ENCODE measurements around the gene HECTD4. TPM values are rescaled to one million over a fixed set of nuclear protein-coding genes. Genes with fewer than 3 reads are reported as not detected.
"Not testable (repeated sequence)": the region's sequence is repeated elsewhere in the genome, so short reads cannot be mapped to it uniquely, and the experiment has no call there.

The HECTD4 gene
- total and polyA plus RNA-seq, 4 experiments from 2014 or later, result 0.75 to 61.3 (median 29.3) TPM

DNA sequence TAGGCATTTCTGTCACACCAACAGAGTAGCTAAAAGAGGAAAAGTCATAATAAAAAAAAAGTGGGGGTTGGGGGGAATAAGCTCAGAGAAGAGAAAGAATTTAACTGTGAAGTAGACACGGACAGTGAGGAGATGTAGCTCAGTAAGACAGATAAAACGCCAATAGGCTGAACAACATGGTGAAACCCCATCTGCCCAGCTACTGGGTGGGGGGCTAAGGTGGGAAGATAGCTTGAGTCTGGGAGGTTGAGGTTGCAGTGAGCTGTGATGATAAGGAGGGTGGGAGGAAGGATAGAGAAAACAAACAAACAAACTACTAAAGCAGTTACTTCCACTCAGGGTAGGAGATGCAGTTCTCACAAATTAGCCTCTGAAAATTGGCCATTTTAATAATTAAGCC, 25.0 kb downstream of the HECTD4 start:
- CTCF ChIA-PET (ENCODE audit: partially characterized antibody), result interaction anchor here (1.0 kb wide), 1 partner anchor 29 kb away, joined by 3 read pairs; no protein-coding TSS in a partner anchor
- H3K4me3 ChIP-seq (ENCODE audit: low read length in 2 of 2), result no peak overlapping the region

GRCh38 chr12:112354399-112354798, 27.8 kb downstream of the HECTD4 start:
- H3K4me1 ChIP-seq (ENCODE audit: insufficient read depth, low read length), result peaks cover 13% of the 10 kb centered on the region
- ChIA-PET POLR2A (ENCODE audit: partially characterized antibody) (no interaction called here), CTCF (ENCODE audit: partially characterized antibody) (no interaction called here)
- H3K27me3 Mint-ChIP-seq, result no peaks in the 10 kb centered on the region
- no peaks in the 10 kb centered on the region for H3K36me3 Mint-ChIP-seq
- H3K9me3 ChIP-seq (ENCODE audit: control insufficient read depth in 1 of 2, low read length in 2 of 2), result no peaks in the 10 kb centered on the region
- no peaks in the 10 kb centered on the region for H3K36me3 ChIP-seq (ENCODE audit: insufficient read depth, low read length)
- H3K4me3 Mint-ChIP-seq, result no peak overlapping the region
- H3K4me1 Mint-ChIP-seq, result peaks cover 10 to 26% (median 16%) of the 10 kb centered on the region in 4 donors
- no peaks in the 10 kb centered on the region for H3K9me3 Mint-ChIP-seq
- intact Hi-C loops (cut with micrococcal nuclease), result no loop called here
- H3K27ac Mint-ChIP-seq, result peak overlapping the region in 1 of 7 donors; percentile 22
- no peak for DNase-seq
- H3K27ac ChIP-seq (ENCODE audit: low read depth, low read length), result no peak overlapping the region
- H3K4me3 ChIP-seq (ENCODE audit: low read length in 2 of 2), result no peak overlapping the region
- H3K27me3 ChIP-seq (ENCODE audit: insufficient read depth, low read length), result no peaks in the 10 kb centered on the region

More for the DNA sequence above, 25.0 kb downstream of the HECTD4 start:
- Histone ChIP-seq H3K36me3 (ENCODE audit: insufficient read depth, low read length) (no peaks in the 10 kb centered on the region), H3K9me3 (ENCODE audit: control insufficient read depth in 1 of 2, low read length in 2 of 2) (no peaks in the 10 kb centered on the region), H3K4me1 (ENCODE audit: insufficient read depth, low read length) (peaks cover 13% of the 10 kb centered on the region), H3K27me3 (ENCODE audit: insufficient read depth, low read length) (no peaks in the 10 kb centered on the region), H3K27ac (ENCODE audit: low read depth, low read length) (no peak overlapping the region)
- H3K4me1 Mint-ChIP-seq, result peaks cover 6 to 22% (median 15%) of the 10 kb centered on the region in 4 donors
- H3K4me3 Mint-ChIP-seq, result no peak overlapping the region
- H3K36me3 Mint-ChIP-seq, result peaks cover 0 to 7% of the 10 kb centered on the region in 2 donors
- no peak for DNase-seq
- H3K9me3 Mint-ChIP-seq, result no peaks in the 10 kb centered on the region
- intact Hi-C loops (cut with micrococcal nuclease), result no loop called here
- POLR2A ChIA-PET (ENCODE audit: partially characterized antibody), result no interaction called here
- H3K27me3 Mint-ChIP-seq, result no peaks in the 10 kb centered on the region
- peak overlapping the region in 1 of 7 donors; percentile 60 for H3K27ac Mint-ChIP-seq

DNA sequence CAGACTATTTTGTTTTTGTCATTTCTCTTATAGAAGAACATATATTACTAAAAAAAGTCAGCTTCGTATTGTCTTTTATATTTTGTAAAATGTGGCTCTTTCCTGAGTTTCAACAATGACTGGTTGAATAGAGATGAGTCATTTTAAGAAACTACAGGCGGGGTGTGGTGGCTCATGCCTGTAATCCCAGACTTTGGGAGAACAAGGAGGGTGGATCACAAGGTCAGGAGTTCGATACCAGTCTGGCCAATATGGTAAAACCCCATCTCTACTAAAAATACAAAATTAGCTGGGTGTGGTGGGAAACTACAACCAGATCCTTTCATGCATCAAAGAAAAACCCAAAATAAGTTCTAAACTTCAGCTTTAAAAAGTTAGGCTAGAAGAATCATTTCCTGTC, 28.8 kb downstream of the HECTD4 start:
- ChIA-PET CTCF (ENCODE audit: partially characterized antibody) (interaction anchor here (0.7 kb wide), 1 partner anchor 31 kb away, joined by 3 read pairs; no protein-coding TSS in a partner anchor), POLR2A (ENCODE audit: partially characterized antibody) (no interaction called here)
- Histone ChIP-seq H3K9me3 (ENCODE audit: control insufficient read depth in 1 of 2, low read length in 2 of 2) (no peaks in the 10 kb centered on the region), H3K36me3 (ENCODE audit: insufficient read depth, low read length) (no peaks in the 10 kb centered on the region), H3K4me1 (ENCODE audit: insufficient read depth, low read length) (peaks cover 13% of the 10 kb centered on the region), H3K27ac (ENCODE audit: low read depth, low read length) (no peak overlapping the region), H3K27me3 (ENCODE audit: insufficient read depth, low read length) (no peaks in the 10 kb centered on the region), H3K4me3 (ENCODE audit: low read length in 2 of 2) (no peak overlapping the region)
- no peak overlapping the region for H3K27ac Mint-ChIP-seq
- DNase-seq, result no peak
- intact Hi-C loops (cut with micrococcal nuclease), result no loop called here
- no peaks in the 10 kb centered on the region for H3K27me3 Mint-ChIP-seq
- no peaks in the 10 kb centered on the region for H3K9me3 Mint-ChIP-seq
- no peaks in the 10 kb centered on the region for H3K36me3 Mint-ChIP-seq
- H3K4me1 Mint-ChIP-seq, result peaks cover 11 to 26% (median 16%) of the 10 kb centered on the region in 4 donors
- H3K4me3 Mint-ChIP-seq, result no peak overlapping the region

DNA sequence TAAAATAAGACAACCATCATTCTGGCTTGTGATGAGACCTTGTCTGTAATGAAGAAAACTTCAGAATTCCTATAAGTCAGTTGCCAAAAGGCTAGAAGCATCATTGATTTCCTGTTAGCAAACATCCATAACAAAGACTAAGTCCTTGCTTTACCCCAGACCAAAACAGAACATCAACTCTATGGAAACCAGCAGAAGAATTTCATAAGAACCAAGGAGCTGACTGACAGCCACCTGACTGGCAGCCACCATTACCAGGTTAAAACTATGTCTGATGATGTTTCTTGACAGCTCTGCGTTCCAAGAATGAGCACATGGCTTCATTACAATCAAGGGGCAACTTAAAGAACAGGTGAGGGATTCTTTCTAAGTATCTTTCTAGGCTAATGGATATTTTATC, 29.3 kb downstream of the HECTD4 start:
- no peak overlapping the region for H3K27ac ChIP-seq (ENCODE audit: low read depth, low read length)
- no peaks in the 10 kb centered on the region for H3K36me3 ChIP-seq (ENCODE audit: insufficient read depth, low read length)
- H3K27me3 ChIP-seq (ENCODE audit: insufficient read depth, low read length), result no peaks in the 10 kb centered on the region
- no peak overlapping the region for H3K4me3 ChIP-seq (ENCODE audit: low read length in 2 of 2)
- ChIA-PET CTCF (ENCODE audit: partially characterized antibody) (no interaction called here), POLR2A (ENCODE audit: partially characterized antibody) (no interaction called here)
- no peaks in the 10 kb centered on the region for H3K9me3 Mint-ChIP-seq
- no peaks in the 10 kb centered on the region for H3K36me3 Mint-ChIP-seq
- intact Hi-C loops (cut with micrococcal nuclease), result no loop called here
- H3K4me1 ChIP-seq (ENCODE audit: insufficient read depth, low read length), result peaks cover 13% of the 10 kb centered on the region
- peak overlapping the region in 1 of 7 donors; percentile 4 for H3K27ac Mint-ChIP-seq
- no peak overlapping the region for H3K4me3 Mint-ChIP-seq
- H3K27me3 Mint-ChIP-seq, result no peaks in the 10 kb centered on the region
- H3K9me3 ChIP-seq (ENCODE audit: control insufficient read depth in 1 of 2, low read length in 2 of 2), result no peaks in the 10 kb centered on the region
- DNase-seq, result no peak
- peaks cover 11 to 25% (median 16%) of the 10 kb centered on the region in 4 donors for H3K4me1 Mint-ChIP-seq

GRCh38 chr12:112350593-112351592, 31.3 kb downstream of the HECTD4 start:
- H3K27me3 ChIP-seq (ENCODE audit: insufficient read depth, low read length), result no peaks in the 10 kb centered on the region
- DNase-seq, result no peak
- H3K9me3 Mint-ChIP-seq, result peaks cover 0 to 3% (median 0%) of the 10 kb centered on the region in 8 donors
- no peaks in the 10 kb centered on the region for H3K9me3 ChIP-seq (ENCODE audit: control insufficient read depth in 1 of 2, low read length in 2 of 2)
- H3K27ac Mint-ChIP-seq, result no peak overlapping the region
- peaks cover 13% of the 10 kb centered on the region for H3K4me1 ChIP-seq (ENCODE audit: insufficient read depth, low read length)
- ChIA-PET CTCF (ENCODE audit: partially characterized antibody) (no interaction called here), POLR2A (ENCODE audit: partially characterized antibody) (no interaction called here)
- H3K36me3 Mint-ChIP-seq, result no peaks in the 10 kb centered on the region
- intact Hi-C loops (cut with micrococcal nuclease), result no loop called here
- no peaks in the 10 kb centered on the region for H3K36me3 ChIP-seq (ENCODE audit: insufficient read depth, low read length)
- H3K4me3 ChIP-seq (ENCODE audit: low read length in 2 of 2), result no peak overlapping the region
- no peaks in the 10 kb centered on the region for H3K27me3 Mint-ChIP-seq
- H3K4me1 Mint-ChIP-seq, result peaks cover 14 to 26% (median 21%) of the 10 kb centered on the region in 4 donors
- no peak overlapping the region for H3K27ac ChIP-seq (ENCODE audit: low read depth, low read length)
- no peak overlapping the region for H3K4me3 Mint-ChIP-seq

DNA sequence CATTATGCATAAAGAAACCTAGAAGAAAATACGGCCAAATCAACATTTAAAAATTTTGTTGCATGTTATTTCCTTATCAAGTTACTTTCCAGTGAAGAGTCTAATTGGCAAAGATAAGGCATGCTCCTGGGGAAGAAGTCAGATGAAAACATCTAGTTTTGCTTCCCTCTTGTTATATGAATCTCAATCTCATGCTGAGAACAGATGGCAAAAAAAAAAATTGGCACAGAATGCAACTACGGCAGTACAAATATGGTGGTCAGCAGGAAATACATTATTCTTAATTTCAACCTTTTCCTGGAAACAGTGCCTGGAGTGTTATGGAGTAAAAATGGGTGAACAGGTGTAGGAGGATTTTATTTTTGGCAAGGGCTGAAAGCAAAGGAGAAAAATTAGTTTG, 32.8 kb downstream of the HECTD4 start:
- no peaks in the 10 kb centered on the region for H3K27me3 Mint-ChIP-seq
- peaks cover 11% of the 10 kb centered on the region for H3K4me1 ChIP-seq (ENCODE audit: insufficient read depth, low read length)

DNA sequence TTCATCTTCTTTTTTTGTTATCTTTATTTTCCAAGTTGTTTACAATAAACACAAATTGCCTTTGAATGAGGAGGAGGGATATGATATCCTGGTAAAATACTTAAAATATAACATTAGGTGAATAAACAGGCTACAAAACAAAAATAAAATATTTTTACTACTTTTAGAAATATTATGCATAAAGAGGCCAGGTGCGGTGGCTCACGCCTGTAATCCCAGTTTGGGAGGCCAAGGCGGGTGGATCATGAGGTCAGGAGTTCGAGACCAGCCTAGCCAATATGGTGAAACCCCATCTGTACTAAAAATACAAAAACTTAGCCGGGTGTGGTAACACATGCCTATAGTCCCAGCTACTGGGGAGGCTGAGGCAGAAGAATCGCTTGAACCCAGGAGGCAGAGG, 33.3 kb downstream of the HECTD4 start:
- POLR2A ChIA-PET (ENCODE audit: partially characterized antibody); CTCF ChIA-PET (ENCODE audit: partially characterized antibody); H3K36me3 Mint-ChIP-seq; H3K9me3 Mint-ChIP-seq; H3K27me3 ChIP-seq (ENCODE audit: insufficient read depth, low read length); H3K27ac ChIP-seq (ENCODE audit: low read depth, low read length); H3K36me3 ChIP-seq (ENCODE audit: insufficient read depth, low read length); H3K27me3 Mint-ChIP-seq; H3K4me3 Mint-ChIP-seq; DNase-seq; intact Hi-C loops (cut with micrococcal nuclease); H3K9me3 ChIP-seq (ENCODE audit: control insufficient read depth in 1 of 2, low read length in 2 of 2); H3K4me1 ChIP-seq (ENCODE audit: insufficient read depth, low read length); H3K4me3 ChIP-seq (ENCODE audit: low read length in 2 of 2): not testable (repeated sequence)
- H3K27ac Mint-ChIP-seq, result peak overlapping the region in 1 of 7 donors; percentile 13
- peaks cover 18 to 27% (median 25%) of the 10 kb centered on the region in 4 donors for H3K4me1 Mint-ChIP-seq

More for the DNA sequence above, 32.8 kb downstream of the HECTD4 start:
- H3K36me3 Mint-ChIP-seq, result no peaks in the 10 kb centered on the region
- Histone ChIP-seq H3K9me3 (ENCODE audit: control insufficient read depth in 1 of 2, low read length in 2 of 2) (no peaks in the 10 kb centered on the region), H3K4me3 (ENCODE audit: low read length in 2 of 2) (no peak overlapping the region), H3K36me3 (ENCODE audit: insufficient read depth, low read length) (no peaks in the 10 kb centered on the region), H3K27ac (ENCODE audit: low read depth, low read length) (no peak overlapping the region), H3K27me3 (ENCODE audit: insufficient read depth, low read length) (no peaks in the 10 kb centered on the region)
- H3K27ac Mint-ChIP-seq, result peak overlapping the region in 1 of 7 donors; percentile 13
- H3K9me3 Mint-ChIP-seq, result peaks cover 0 to 3% (median 0%) of the 10 kb centered on the region in 8 donors
- H3K4me3 Mint-ChIP-seq, result no peak overlapping the region
- ChIA-PET POLR2A (ENCODE audit: partially characterized antibody) (no interaction called here), CTCF (ENCODE audit: partially characterized antibody) (no interaction called here)
- no peak for DNase-seq
- H3K4me1 Mint-ChIP-seq, result peaks cover 16 to 27% (median 25%) of the 10 kb centered on the region in 4 donors
- intact Hi-C loops (cut with micrococcal nuclease), result no loop called here

Measured in CD4-positive, alpha-beta memory T cell (primary cell).